ENCODE data around the gene GRM5. TPM values are rescaled to one million over a fixed set of nuclear protein-coding genes. Genes with fewer than 3 reads are reported as not detected.
"Not testable (repeated sequence)": the region's sequence is repeated elsewhere in the genome, so short reads cannot be mapped to it uniquely, and the experiment has no call there.

Gene GRM5
- total RNA-seq, 2 experiments from 2014 or later: 0.02 TPM; not detected in 1

- H3K27me3 Mint-ChIP-seq; intact Hi-C loops (cut with micrococcal nuclease); H3K36me3 Mint-ChIP-seq; POLR2A ChIA-PET; H3K9me3 Mint-ChIP-seq; DNase-seq; CTCF ChIA-PET; H3K27ac Mint-ChIP-seq; H3K4me1 Mint-ChIP-seq (ENCODE audit: low read depth); H3K4me3 Mint-ChIP-seq: not testable (repeated sequence)
Observed at GRCh38 chr11:89043861-89044588, 21.8 kb downstream of the GRM5 start.

- H3K9me3 Mint-ChIP-seq; H3K27me3 Mint-ChIP-seq; DNase-seq; CTCF ChIA-PET; H3K4me3 Mint-ChIP-seq; H3K27ac Mint-ChIP-seq; H3K4me1 Mint-ChIP-seq (ENCODE audit: low read depth); intact Hi-C loops (cut with micrococcal nuclease); H3K36me3 Mint-ChIP-seq; POLR2A ChIA-PET: not testable (repeated sequence)
Observed at GRCh38 chr11:89029671-89030070, 36.1 kb downstream of the GRM5 start.

GRCh38 chr11:89021339-89021738, 44.4 kb downstream of the GRM5 start:
- Mint-ChIP-seq H3K4me3 (no peak overlapping the region), H3K36me3 (no peaks in the 10 kb centered on the region), H3K9me3 (no peaks in the 10 kb centered on the region), H3K4me1 (ENCODE audit: low read depth) (no peaks in the 10 kb centered on the region), H3K27ac (no peak overlapping the region), H3K27me3 (peaks cover 1% of the 10 kb centered on the region)
- DNase-seq: no peak
- intact Hi-C loops (cut with micrococcal nuclease): no loop called here
- ChIA-PET POLR2A (no interaction called here), CTCF (no interaction called here)

- H3K9me3 Mint-ChIP-seq; H3K27ac Mint-ChIP-seq; H3K36me3 Mint-ChIP-seq; POLR2A ChIA-PET; H3K4me3 Mint-ChIP-seq; DNase-seq; H3K4me1 Mint-ChIP-seq (ENCODE audit: low read depth); H3K27me3 Mint-ChIP-seq; CTCF ChIA-PET; intact Hi-C loops (cut with micrococcal nuclease): not testable (repeated sequence)
Observed at GRCh38 chr11:89019827-89020547, 45.8 kb downstream of the GRM5 start.

- no peaks in the 10 kb centered on the region for H3K36me3 Mint-ChIP-seq
- H3K4me3 Mint-ChIP-seq: no peak overlapping the region
- peaks cover 1% of the 10 kb centered on the region for H3K27me3 Mint-ChIP-seq
- intact Hi-C loops (cut with micrococcal nuclease): no loop called here
- H3K9me3 Mint-ChIP-seq: no peaks in the 10 kb centered on the region
- DNase-seq: no peak
- no peaks in the 10 kb centered on the region for H3K4me1 Mint-ChIP-seq (ENCODE audit: low read depth)
- CTCF ChIA-PET: no interaction called here
- H3K27ac Mint-ChIP-seq: no peak overlapping the region
- POLR2A ChIA-PET: no interaction called here
Observed at GRCh38 chr11:89016214-89016613, 49.6 kb downstream of the GRM5 start.

GRCh38 chr11:89015614-89016013, 50.2 kb downstream of the GRM5 start:
- no peak for DNase-seq
- Mint-ChIP-seq H3K27me3 (peaks cover 1% of the 10 kb centered on the region), H3K36me3 (no peaks in the 10 kb centered on the region), H3K4me1 (ENCODE audit: low read depth) (no peaks in the 10 kb centered on the region), H3K27ac (no peak overlapping the region), H3K9me3 (no peaks in the 10 kb centered on the region), H3K4me3 (no peak overlapping the region)
- intact Hi-C loops (cut with micrococcal nuclease): no loop called here
- ChIA-PET CTCF (no interaction called here), POLR2A (no interaction called here)

- POLR2A ChIA-PET; H3K27me3 Mint-ChIP-seq; H3K27ac Mint-ChIP-seq; CTCF ChIA-PET; H3K36me3 Mint-ChIP-seq; H3K9me3 Mint-ChIP-seq; DNase-seq; H3K4me3 Mint-ChIP-seq; H3K4me1 Mint-ChIP-seq (ENCODE audit: low read depth); intact Hi-C loops (cut with micrococcal nuclease): not testable (repeated sequence)
Observed at GRCh38 chr11:89000852-89001251, 64.9 kb downstream of the GRM5 start.

- DNase-seq: no peak
- Mint-ChIP-seq H3K9me3 (no peaks in the 10 kb centered on the region), H3K36me3 (no peaks in the 10 kb centered on the region), H3K4me1 (ENCODE audit: low read depth) (no peaks in the 10 kb centered on the region), H3K27me3 (no peaks in the 10 kb centered on the region), H3K27ac (no peak overlapping the region), H3K4me3 (no peak overlapping the region)
- intact Hi-C loops (cut with micrococcal nuclease): no loop called here
- ChIA-PET CTCF (no interaction called here), POLR2A (no interaction called here)
Observed at GRCh38 chr11:88979641-88980040, 86.1 kb downstream of the GRM5 start.

- intact Hi-C loops (cut with micrococcal nuclease); H3K27ac Mint-ChIP-seq; POLR2A ChIA-PET; H3K27me3 Mint-ChIP-seq; H3K4me1 Mint-ChIP-seq (ENCODE audit: low read depth); H3K36me3 Mint-ChIP-seq; H3K9me3 Mint-ChIP-seq; DNase-seq; H3K4me3 Mint-ChIP-seq: not testable (repeated sequence)
- CTCF ChIA-PET: interaction anchor here (0.6 kb wide), 1 partner anchor 241 kb away, joined by 3 read pairs; no protein-coding TSS in a partner anchor
Observed at GRCh38 chr11:88978992-88979391, 86.8 kb downstream of the GRM5 start.

- CTCF ChIA-PET; H3K4me1 Mint-ChIP-seq (ENCODE audit: low read depth); DNase-seq; H3K9me3 Mint-ChIP-seq; H3K27me3 Mint-ChIP-seq; H3K36me3 Mint-ChIP-seq; H3K27ac Mint-ChIP-seq; H3K4me3 Mint-ChIP-seq; intact Hi-C loops (cut with micrococcal nuclease); POLR2A ChIA-PET: not testable (repeated sequence)
Observed at GRCh38 chr11:88975441-88975840, 90.3 kb downstream of the GRM5 start.

- CTCF ChIA-PET: no interaction called here
- H3K36me3 Mint-ChIP-seq: no peaks in the 10 kb centered on the region
Observed at GRCh38 chr11:88972210-88972609, 93.6 kb downstream of the GRM5 start.

GRCh38 chr11:88961621-88962020, 104.2 kb downstream of the GRM5 start:
- not testable (repeated sequence) for DNase-seq

More at GRCh38 chr11:88972210-88972609, 93.6 kb downstream of the GRM5 start:
- Mint-ChIP-seq H3K4me3 (no peak overlapping the region), H3K4me1 (ENCODE audit: low read depth) (no peaks in the 10 kb centered on the region), H3K27ac (no peak overlapping the region), H3K27me3 (no peaks in the 10 kb centered on the region), H3K9me3 (no peaks in the 10 kb centered on the region)
- POLR2A ChIA-PET: no interaction called here
- intact Hi-C loops (cut with micrococcal nuclease): no loop called here
- no peak for DNase-seq

GRCh38 chr11:88959857-88960256, 105.9 kb downstream of the GRM5 start:
- CTCF ChIA-PET; H3K4me1 Mint-ChIP-seq (ENCODE audit: low read depth); DNase-seq; H3K4me3 Mint-ChIP-seq; intact Hi-C loops (cut with micrococcal nuclease); H3K9me3 Mint-ChIP-seq; H3K27me3 Mint-ChIP-seq; H3K36me3 Mint-ChIP-seq; POLR2A ChIA-PET; H3K27ac Mint-ChIP-seq: not testable (repeated sequence)

More at GRCh38 chr11:88961621-88962020, 104.2 kb downstream of the GRM5 start:
- CTCF ChIA-PET; H3K27ac Mint-ChIP-seq; H3K4me3 Mint-ChIP-seq; H3K27me3 Mint-ChIP-seq; H3K4me1 Mint-ChIP-seq (ENCODE audit: low read depth); H3K9me3 Mint-ChIP-seq; intact Hi-C loops (cut with micrococcal nuclease); POLR2A ChIA-PET; H3K36me3 Mint-ChIP-seq: not testable (repeated sequence)

Measured in activated CD4-positive, alpha-beta memory T cell treated with anti-CD3 and anti-CD28 coated beads for 36 hours (primary cell).